ENCODE measurements around the gene ATXN7. TPM values are rescaled to one million over a fixed set of nuclear protein-coding genes. Genes with fewer than 3 reads are reported as not detected.

The ATXN7 gene
- total RNA-seq, 2 experiments from 2014 or later: 289 to 304 TPM

DNA sequence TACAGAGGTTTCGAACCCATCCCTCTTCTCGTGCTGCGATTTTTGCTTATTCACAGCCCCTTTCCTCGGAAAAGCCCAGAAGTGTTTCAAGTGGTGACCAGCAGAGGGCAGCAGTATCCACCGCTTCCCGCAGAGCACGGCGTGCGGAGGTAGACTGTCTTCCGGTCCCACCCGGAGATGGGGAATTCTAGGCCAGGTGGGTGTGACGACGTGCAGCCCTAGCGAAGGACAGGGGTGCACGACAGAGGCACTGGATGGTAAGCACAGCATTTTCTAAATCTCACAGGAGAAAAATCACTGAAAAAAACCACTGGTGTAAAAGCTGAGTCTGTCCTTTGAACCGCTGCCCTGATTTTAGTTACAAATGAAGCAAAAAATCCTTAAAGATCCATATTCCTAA lies 167.1 kb downstream of the ATXN7 start:
- DNase-seq (peak; percentile 56 to 93 (median 66)), ATAC-seq (ENCODE audit: poor library complexity) (peak; percentile 98)
- Mint-ChIP-seq H3K4me1 (ENCODE audit: low read depth) (peaks cover 8% of the 10 kb centered on the region), H3K9me3 (no peaks in the 10 kb centered on the region), H3K4me3 (peak overlapping the region; percentile 80), H3K36me3 (ENCODE audit: low read depth) (no peaks in the 10 kb centered on the region), H3K27me3 (peaks cover 34% of the 10 kb centered on the region), H3K27ac (no peak overlapping the region)
- intact Hi-C loops (cut with DNase I, micrococcal nuclease): loop anchor here (1.0 to 5.0 kb wide), 3 partner anchors 367 to 454 kb away; no protein-coding TSS in a partner anchor
- peak; percentile 94 for TF ChIP-seq CTCF (IDR thresholded peaks at IDR 0.05)
- H3K9me3 ChIP-seq (ENCODE audit: control insufficient read depth in 1 of 2, insufficient read depth in 1 of 2, low read length in 2 of 2): no peaks in the 10 kb centered on the region
- POLR2A ChIA-PET: no interaction called here
- peaks cover 13 to 17% of the 10 kb centered on the region in 2 experiments for H3K27me3 ChIP-seq (ENCODE audit: control insufficient read depth in 1 of 2, insufficient read depth in 2 of 2, low read length in 2 of 2)
- peak overlapping the region; percentile 42 for H3K4me3 ChIP-seq (ENCODE audit: low read length)
- no peaks in the 10 kb centered on the region for H3K36me3 ChIP-seq (ENCODE audit: insufficient read depth, low read length)
- no peak overlapping the region for H3K27ac ChIP-seq (ENCODE audit: low read depth in 1 of 2, low read length in 2 of 2)
- CTCF ChIA-PET: interaction anchor here (0.6 to 2.0 kb wide), 6 partner anchors 10 to 158 kb away, joined by 3 to 9 read pairs (median 3); no protein-coding TSS in a partner anchor
- H3K4me1 ChIP-seq (ENCODE audit: insufficient read depth, low read length): peaks cover 9% of the 10 kb centered on the region

DNA sequence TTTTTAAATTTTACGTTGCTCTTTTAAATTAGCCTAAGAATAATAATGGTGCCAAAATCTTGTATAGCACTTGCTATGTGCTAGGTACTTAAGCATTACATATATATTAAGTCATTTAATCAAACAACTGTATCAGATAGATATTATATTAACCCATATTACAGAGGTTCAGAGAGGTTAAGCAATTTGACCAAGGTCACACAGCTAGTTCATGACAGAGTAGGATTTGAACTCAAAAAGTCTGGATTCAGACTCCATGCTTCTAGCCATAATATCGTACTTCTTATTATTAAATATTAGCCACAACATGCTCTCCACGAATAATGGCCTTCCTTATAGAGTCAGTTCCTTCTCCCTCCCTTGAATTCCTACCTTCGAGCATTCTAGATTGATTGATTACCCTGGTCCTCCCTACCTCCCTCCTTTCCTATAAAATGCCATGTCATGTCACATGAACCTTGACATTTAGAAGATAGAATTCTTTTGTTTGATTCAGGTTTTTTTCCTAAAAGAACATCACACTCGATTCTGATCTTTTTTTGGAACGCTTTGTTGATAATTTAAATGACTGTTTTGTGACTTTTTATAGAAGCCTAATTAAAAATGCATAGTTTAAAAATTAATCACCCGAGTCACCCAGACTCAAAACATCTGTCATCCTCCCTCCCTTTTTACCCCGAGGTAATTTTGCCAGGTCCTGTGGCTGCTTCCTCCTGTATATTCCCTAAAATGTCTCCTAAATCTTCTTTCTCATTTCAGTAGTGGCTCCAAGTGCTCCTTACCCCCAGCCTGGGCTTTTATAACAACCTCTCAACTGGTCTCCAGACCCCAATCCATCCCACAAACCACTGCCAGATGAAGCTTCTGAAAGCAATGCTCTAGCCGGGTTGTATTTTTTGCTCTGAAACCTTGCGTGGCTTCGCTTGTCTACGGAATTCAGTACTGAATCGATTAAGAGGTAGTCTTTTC lies 168.2 kb downstream of the ATXN7 start:
- POLR2A ChIA-PET: interaction anchor here (0.6 kb wide), 1 partner anchor 64 kb away, joined by 3 read pairs; no protein-coding TSS in a partner anchor
- no peak overlapping the region for H3K4me3 Mint-ChIP-seq

GRCh38 chr3:64033069-64033468 lies 169.4 kb downstream of the ATXN7 start:
- Histone ChIP-seq H3K4me1 (ENCODE audit: insufficient read depth, low read length) (peaks cover 9% of the 10 kb centered on the region), H3K9me3 (ENCODE audit: control insufficient read depth in 1 of 2, insufficient read depth in 1 of 2, low read length in 2 of 2) (no peaks in the 10 kb centered on the region), H3K27ac (ENCODE audit: low read depth in 1 of 2, low read length in 2 of 2) (no peak overlapping the region), H3K4me3 (ENCODE audit: low read length) (no peak overlapping the region), H3K27me3 (ENCODE audit: control insufficient read depth in 1 of 2, insufficient read depth in 2 of 2, low read length in 2 of 2) (peaks cover 13 to 14% of the 10 kb centered on the region in 2 experiments), H3K36me3 (ENCODE audit: insufficient read depth, low read length) (no peaks in the 10 kb centered on the region)
- TF ChIP-seq CTCF (IDR thresholded peaks at IDR 0.05): no peak
- H3K4me3 Mint-ChIP-seq: no peak overlapping the region
- POLR2A ChIA-PET: no interaction called here
- no peak for ATAC-seq (ENCODE audit: poor library complexity)
- H3K9me3 Mint-ChIP-seq: no peaks in the 10 kb centered on the region
- no peak for DNase-seq
- H3K4me1 Mint-ChIP-seq (ENCODE audit: low read depth): peaks cover 8% of the 10 kb centered on the region
- intact Hi-C loops (cut with DNase I, micrococcal nuclease): loop anchor here in 1 of 2 experiments (5.0 kb wide), 1 partner anchor 364 kb away; no protein-coding TSS in a partner anchor
- peaks cover 22% of the 10 kb centered on the region for H3K27me3 Mint-ChIP-seq
- CTCF ChIA-PET: no interaction called here
- no peak overlapping the region for H3K27ac Mint-ChIP-seq
- no peaks in the 10 kb centered on the region for H3K36me3 Mint-ChIP-seq (ENCODE audit: low read depth)

More for the DNA sequence above, 168.2 kb downstream of the ATXN7 start:
- Mint-ChIP-seq H3K27ac (no peak overlapping the region), H3K27me3 (peaks cover 33% of the 10 kb centered on the region), H3K36me3 (ENCODE audit: low read depth) (no peaks in the 10 kb centered on the region), H3K9me3 (no peaks in the 10 kb centered on the region), H3K4me1 (ENCODE audit: low read depth) (peaks cover 8% of the 10 kb centered on the region)
- Histone ChIP-seq H3K4me3 (ENCODE audit: low read length) (no peak overlapping the region), H3K27me3 (ENCODE audit: control insufficient read depth in 1 of 2, insufficient read depth in 2 of 2, low read length in 2 of 2) (peaks cover 13 to 17% of the 10 kb centered on the region in 2 experiments), H3K9me3 (ENCODE audit: control insufficient read depth in 1 of 2, insufficient read depth in 1 of 2, low read length in 2 of 2) (no peaks in the 10 kb centered on the region), H3K36me3 (ENCODE audit: insufficient read depth, low read length) (no peaks in the 10 kb centered on the region), H3K27ac (ENCODE audit: low read depth in 1 of 2, low read length in 2 of 2) (no peak overlapping the region), H3K4me1 (ENCODE audit: insufficient read depth, low read length) (peaks cover 9% of the 10 kb centered on the region)
- no peak for TF ChIP-seq CTCF (IDR thresholded peaks at IDR 0.05)
- CTCF ChIA-PET: interaction anchor here (0.6 to 2.0 kb wide), 6 partner anchors 11 to 159 kb away, joined by 3 to 9 read pairs (median 3); no protein-coding TSS in a partner anchor
- intact Hi-C loops (cut with DNase I, micrococcal nuclease): loop anchor here (2.0 to 5.0 kb wide), 2 partner anchors 365 to 367 kb away; no protein-coding TSS in a partner anchor
- ATAC-seq (ENCODE audit: poor library complexity): no peak
- DNase-seq: no peak

All from CD4-positive, alpha-beta T cell (primary cell).